NB4 (cell line): ENCODE results near the gene TBC1D3I.
"Not testable (repeated sequence)": the region's sequence is repeated elsewhere in the genome, so short reads cannot be mapped to it uniquely, and the experiment has no call there.

Experiments
- POLR2A ChIP-seq: IDR thresholded peaks from 2 replicates; pipeline ENCODE4 v1.6.1; 2011; ENCODE audit warnings: mild to moderate bottlenecking; ENCODE audit not compliant: insufficient read length; ENCODE audit errors: extremely low read depth
- TF ChIP-seq, protein P1 (sequence below): IDR thresholded peaks from one replicate; pipeline ENCODE4 v1.5.1; 2012; ENCODE audit warnings: low read depth, low read length

DNA sequence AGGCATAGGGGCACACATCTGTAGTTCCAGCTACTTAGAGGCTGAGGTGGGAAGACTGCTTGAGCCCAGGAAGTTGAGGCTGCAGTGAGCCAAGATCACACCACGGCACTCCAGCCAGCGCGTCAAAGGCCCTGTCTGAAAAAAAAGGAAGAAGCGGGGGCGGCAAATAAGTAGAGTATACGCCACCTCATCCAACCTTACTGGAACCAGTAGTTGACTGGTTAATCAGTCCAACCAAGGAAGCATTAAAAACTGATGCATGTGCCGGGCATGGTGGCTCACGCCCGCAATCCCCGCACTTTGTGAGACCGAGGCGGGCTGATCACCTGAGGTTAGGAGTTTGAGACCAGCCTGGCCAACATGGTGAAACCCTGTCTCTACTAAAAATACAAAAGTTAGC is 41.4 kb downstream of the TBC1D3I start:
- TF ChIP-seq, protein P1, sequence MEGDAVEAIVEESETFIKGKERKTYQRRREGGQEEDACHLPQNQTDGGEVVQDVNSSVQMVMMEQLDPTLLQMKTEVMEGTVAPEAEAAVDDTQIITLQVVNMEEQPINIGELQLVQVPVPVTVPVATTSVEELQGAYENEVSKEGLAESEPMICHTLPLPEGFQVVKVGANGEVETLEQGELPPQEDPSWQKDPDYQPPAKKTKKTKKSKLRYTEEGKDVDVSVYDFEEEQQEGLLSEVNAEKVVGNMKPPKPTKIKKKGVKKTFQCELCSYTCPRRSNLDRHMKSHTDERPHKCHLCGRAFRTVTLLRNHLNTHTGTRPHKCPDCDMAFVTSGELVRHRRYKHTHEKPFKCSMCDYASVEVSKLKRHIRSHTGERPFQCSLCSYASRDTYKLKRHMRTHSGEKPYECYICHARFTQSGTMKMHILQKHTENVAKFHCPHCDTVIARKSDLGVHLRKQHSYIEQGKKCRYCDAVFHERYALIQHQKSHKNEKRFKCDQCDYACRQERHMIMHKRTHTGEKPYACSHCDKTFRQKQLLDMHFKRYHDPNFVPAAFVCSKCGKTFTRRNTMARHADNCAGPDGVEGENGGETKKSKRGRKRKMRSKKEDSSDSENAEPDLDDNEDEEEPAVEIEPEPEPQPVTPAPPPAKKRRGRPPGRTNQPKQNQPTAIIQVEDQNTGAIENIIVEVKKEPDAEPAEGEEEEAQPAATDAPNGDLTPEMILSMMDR: not testable (repeated sequence)
- TF ChIP-seq POLR2A: not testable (repeated sequence)
